ENCODE data around the gene ARF3. TPM values are rescaled to one million over a fixed set of nuclear protein-coding genes. Genes with fewer than 3 reads are reported as not detected.

The ARF3 gene
- total RNA-seq, 2 experiments from 2014 or later: 88.0 to 96.5 TPM

GRCh38 chr12:48968467-48968866, 11.2 kb upstream of the ARF3 start:
- POLR2A ChIA-PET: interaction anchor here (0.6 to 1.5 kb wide), 3 partner anchors 11 to 90 kb away, joined by 3 to 13 read pairs (median 4); partner anchors contain the start of gene ARF3
- Mint-ChIP-seq H3K4me3 (no peak overlapping the region), H3K4me1 (peaks cover 16% of the 10 kb centered on the region), H3K36me3 (no peaks in the 10 kb centered on the region), H3K27me3 (peaks cover 51% of the 10 kb centered on the region), H3K27ac (no peak overlapping the region), H3K9me3 (no peaks in the 10 kb centered on the region)
- ATAC-seq (ENCODE audit: low read depth) (no peak), DNase-seq (no peak)

- Mint-ChIP-seq H3K4me3 (no peak overlapping the region), H3K36me3 (no peaks in the 10 kb centered on the region), H3K4me1 (peaks cover 16% of the 10 kb centered on the region), H3K27ac (no peak overlapping the region), H3K27me3 (peaks cover 47% of the 10 kb centered on the region), H3K9me3 (no peaks in the 10 kb centered on the region)
- no peak for ATAC-seq (ENCODE audit: low read depth)
- POLR2A ChIA-PET: interaction anchor here (0.6 kb wide), 1 partner anchor 90 kb away, joined by 3 read pairs; no protein-coding TSS in a partner anchor
- no peak for DNase-seq
These were observed 10.7 kb upstream of the ARF3 start for GRCh38 chr12:48967991-48968390.

- DNase-seq: no peak
- no peak overlapping the region for H3K27ac Mint-ChIP-seq
- H3K27me3 Mint-ChIP-seq: peaks cover 34% of the 10 kb centered on the region
- no peaks in the 10 kb centered on the region for H3K36me3 Mint-ChIP-seq
- no peak for ATAC-seq (ENCODE audit: low read depth)
- no peak overlapping the region for H3K4me3 Mint-ChIP-seq
- POLR2A ChIA-PET: interaction anchor here (0.7 to 1.0 kb wide), 2 partner anchors 8 to 66 kb away, joined by 3 read pairs; partner anchors contain the start of gene ARF3
- H3K9me3 Mint-ChIP-seq: no peaks in the 10 kb centered on the region
- H3K4me1 Mint-ChIP-seq: peaks cover 7% of the 10 kb centered on the region
These were observed 9.0 kb upstream of the ARF3 start for GRCh38 chr12:48966177-48966895.

- no peak for ATAC-seq (ENCODE audit: low read depth)
- Mint-ChIP-seq H3K4me1 (no peaks in the 10 kb centered on the region), H3K36me3 (no peaks in the 10 kb centered on the region), H3K27ac (no peak overlapping the region), H3K4me3 (no peak overlapping the region), H3K9me3 (no peaks in the 10 kb centered on the region), H3K27me3 (peaks cover 28% of the 10 kb centered on the region)
- POLR2A ChIA-PET: no interaction called here
- no peak for DNase-seq
These were observed 8.1 kb upstream of the ARF3 start for GRCh38 chr12:48965298-48965838.

GRCh38 chr12:48961801-48962200, 4.5 kb upstream of the ARF3 start:
- no peak overlapping the region for H3K4me3 Mint-ChIP-seq
- DNase-seq (no peak), ATAC-seq (ENCODE audit: low read depth) (no peak)
- peaks cover 7% of the 10 kb centered on the region for H3K4me1 Mint-ChIP-seq
- peaks cover 3% of the 10 kb centered on the region for H3K36me3 Mint-ChIP-seq
- no peaks in the 10 kb centered on the region for H3K9me3 Mint-ChIP-seq
- H3K27me3 Mint-ChIP-seq: peaks cover 14% of the 10 kb centered on the region
- no peak overlapping the region for H3K27ac Mint-ChIP-seq
- POLR2A ChIA-PET: no interaction called here

GRCh38 chr12:48961331-48961730, 4.0 kb upstream of the ARF3 start:
- POLR2A ChIA-PET: no interaction called here

GRCh38 chr12:48960834-48961233, 3.5 kb upstream of the ARF3 start:
- peaks cover 17% of the 10 kb centered on the region for H3K4me1 Mint-ChIP-seq
- POLR2A ChIA-PET: no interaction called here

More at GRCh38 chr12:48961331-48961730, 4.0 kb upstream of the ARF3 start:
- Mint-ChIP-seq H3K27me3 (peaks cover 14% of the 10 kb centered on the region), H3K9me3 (no peaks in the 10 kb centered on the region), H3K4me3 (no peak overlapping the region), H3K4me1 (peaks cover 12% of the 10 kb centered on the region), H3K27ac (no peak overlapping the region), H3K36me3 (peaks cover 6% of the 10 kb centered on the region)
- ATAC-seq (ENCODE audit: low read depth) (no peak), DNase-seq (no peak)

GRCh38 chr12:48958049-48958388, 732 bp upstream of the ARF3 start:
- Mint-ChIP-seq H3K27me3 (peaks cover 11% of the 10 kb centered on the region), H3K4me3 (peak overlapping the region; percentile 98), H3K9me3 (no peaks in the 10 kb centered on the region), H3K27ac (no peak overlapping the region), H3K36me3 (peaks cover 13% of the 10 kb centered on the region), H3K4me1 (peaks cover 31% of the 10 kb centered on the region)
- POLR2A ChIA-PET: interaction anchor here (0.7 to 1.5 kb wide), 11 partner anchors 9 to 111 kb away, joined by 3 to 15 read pairs (median 4); partner anchors contain the start of genes DDX23, FKBP11, RHEBL1 and RND1
- DNase-seq (no peak), ATAC-seq (ENCODE audit: low read depth) (no peak)

More at GRCh38 chr12:48960834-48961233, 3.5 kb upstream of the ARF3 start:
- DNase-seq: no peak
- Mint-ChIP-seq H3K36me3 (peaks cover 7% of the 10 kb centered on the region), H3K27me3 (peaks cover 11% of the 10 kb centered on the region), H3K4me3 (no peak overlapping the region), H3K27ac (no peak overlapping the region), H3K9me3 (no peaks in the 10 kb centered on the region)
- ATAC-seq (ENCODE audit: low read depth): no peak

- H3K4me1 Mint-ChIP-seq: peaks cover 32% of the 10 kb centered on the region
These were observed 777 bp downstream of the ARF3 start for GRCh38 chr12:48956279-48957140.

GRCh38 chr12:48954841-48955501, 2.3 kb downstream of the ARF3 start:
- no peaks in the 10 kb centered on the region for H3K9me3 Mint-ChIP-seq
- H3K27ac Mint-ChIP-seq: no peak overlapping the region
- POLR2A ChIA-PET: no interaction called here
- ATAC-seq (ENCODE audit: low read depth) (no peak), DNase-seq (no peak)
- peaks cover 3% of the 10 kb centered on the region for H3K27me3 Mint-ChIP-seq
- H3K4me1 Mint-ChIP-seq: peaks cover 34% of the 10 kb centered on the region
- H3K4me3 Mint-ChIP-seq: peak overlapping the region; percentile 98
- peaks cover 18% of the 10 kb centered on the region for H3K36me3 Mint-ChIP-seq

More at GRCh38 chr12:48956279-48957140, 777 bp downstream of the ARF3 start:
- DNase-seq (peak; percentile 43), ATAC-seq (ENCODE audit: low read depth) (peak; percentile 35)
- POLR2A ChIA-PET: interaction anchor here (0.6 to 1.5 kb wide), 12 partner anchors 13 to 1156 kb away, joined by 3 to 15 read pairs (median 4); partner anchors contain the start of genes DDX23, FKBP11, RND1 and TUBA1A
- Mint-ChIP-seq H3K27me3 (peaks cover 8% of the 10 kb centered on the region), H3K4me3 (peak overlapping the region; percentile 98), H3K27ac (peak overlapping the region; percentile 93), H3K36me3 (peaks cover 18% of the 10 kb centered on the region), H3K9me3 (no peaks in the 10 kb centered on the region)

GRCh38 chr12:48954061-48954460, 3.2 kb downstream of the ARF3 start:
- H3K36me3 Mint-ChIP-seq: peaks cover 20% of the 10 kb centered on the region
- ATAC-seq (ENCODE audit: low read depth): no peak
- H3K4me3 Mint-ChIP-seq: no peak overlapping the region
- no peaks in the 10 kb centered on the region for H3K27me3 Mint-ChIP-seq
- H3K27ac Mint-ChIP-seq: no peak overlapping the region
- no peaks in the 10 kb centered on the region for H3K9me3 Mint-ChIP-seq
- POLR2A ChIA-PET: no interaction called here
- no peak for DNase-seq
- H3K4me1 Mint-ChIP-seq: peaks cover 34% of the 10 kb centered on the region

- DNase-seq: no peak
- no peak overlapping the region for H3K27ac Mint-ChIP-seq
- POLR2A ChIA-PET: interaction anchor here (1.5 kb wide), 1 partner anchor 87 kb away, joined by 3 read pairs; no protein-coding TSS in a partner anchor
- peaks cover 23% of the 10 kb centered on the region for H3K36me3 Mint-ChIP-seq
- peaks cover 30% of the 10 kb centered on the region for H3K4me1 Mint-ChIP-seq
- no peak overlapping the region for H3K4me3 Mint-ChIP-seq
- no peaks in the 10 kb centered on the region for H3K27me3 Mint-ChIP-seq
- ATAC-seq (ENCODE audit: low read depth): no peak
- H3K9me3 Mint-ChIP-seq: no peaks in the 10 kb centered on the region
These were observed 4.6 kb downstream of the ARF3 start for GRCh38 chr12:48952691-48953090.

- ATAC-seq (ENCODE audit: low read depth) (no peak), DNase-seq (no peak)
- Mint-ChIP-seq H3K9me3 (no peaks in the 10 kb centered on the region), H3K27me3 (no peaks in the 10 kb centered on the region), H3K4me3 (no peak overlapping the region), H3K27ac (no peak overlapping the region), H3K4me1 (peaks cover 20% of the 10 kb centered on the region), H3K36me3 (peaks cover 12% of the 10 kb centered on the region)
- POLR2A ChIA-PET: no interaction called here
These were observed 9.6 kb downstream of the ARF3 start for GRCh38 chr12:48947727-48948126.
